Fibroblast of mammary gland (primary cell): ENCODE measurements around the gene C5orf63.
A peak's percentile ranks its signal among the peaks of the same experiment; 100 is the strongest.
"Not testable (repeated sequence)": the region's sequence is repeated elsewhere in the genome, so short reads cannot be mapped to it uniquely, and the experiment has no call there.

ENCODE experiments used
- DNase-seq: peaks from one replicate; pipeline ENCODE4 v3.0.0-alpha.2; 2010; ENCODE audit warnings: low read depth
- H3K4me3 ChIP-seq: 2 replicates; pipeline ENCODE4 v1.5.1; 2011; ENCODE audit warnings: low read depth, mild to moderate bottlenecking, low read length, moderate library complexity; ENCODE audit not compliant: control insufficient read depth
- CTCF ChIP-seq: conservative IDR thresholded peaks from 2 replicates; pipeline ENCODE4 v1.5.1; 2011; ENCODE audit warnings: low read depth, low read length, inconsistent platforms; ENCODE audit not compliant: control insufficient read depth, insufficient read depth

Gene C5orf63

GRCh38 chr5:127055880-127056653, 17.2 kb downstream of the C5orf63 start:
- DNase-seq = no peak
- TF ChIP-seq CTCF = no peak
- H3K4me3 ChIP-seq = no peak overlapping the region

DNA sequence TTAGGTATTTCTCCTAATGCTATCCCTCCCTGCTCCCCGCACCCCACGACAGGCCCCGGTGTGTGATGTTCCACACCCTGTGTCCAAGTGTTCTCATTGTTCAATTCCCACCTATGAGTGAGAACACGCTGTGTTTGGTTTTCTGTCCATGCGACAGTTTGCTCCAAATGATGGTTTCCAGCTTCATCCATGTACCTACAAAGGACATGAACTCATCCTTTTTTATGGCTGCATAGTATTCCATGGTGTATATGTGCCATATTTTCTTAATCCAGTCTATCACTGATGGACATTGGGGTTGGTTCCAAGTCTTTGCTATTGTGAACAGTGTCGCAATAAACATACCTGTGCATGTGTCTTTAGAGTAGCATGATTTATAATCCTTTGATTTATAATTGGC, 19.8 kb downstream of the C5orf63 start:
- not testable (repeated sequence) for DNase-seq, H3K4me3 ChIP-seq

DNA sequence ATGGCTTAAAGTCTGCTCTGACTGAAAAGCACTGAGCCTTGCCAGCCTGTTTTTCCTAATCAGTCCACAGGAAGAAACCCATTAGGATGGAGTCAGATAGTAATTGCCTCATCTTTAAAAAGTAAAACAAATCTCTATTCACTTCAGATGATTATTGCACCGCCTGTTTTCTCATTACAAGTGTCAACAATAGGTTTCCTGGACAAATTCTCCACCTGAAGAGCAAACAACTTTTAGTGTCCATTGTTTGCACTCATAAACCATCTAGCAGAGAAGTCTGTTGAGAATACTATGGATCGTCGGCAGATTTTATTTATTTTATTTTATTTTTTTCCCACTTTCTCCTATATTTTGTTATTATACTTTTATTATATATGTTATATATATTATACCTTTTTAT, 20.3 kb downstream of the C5orf63 start:
- no peak for DNase-seq
- no peak overlapping the region for H3K4me3 ChIP-seq
- TF ChIP-seq CTCF = no peak

DNA sequence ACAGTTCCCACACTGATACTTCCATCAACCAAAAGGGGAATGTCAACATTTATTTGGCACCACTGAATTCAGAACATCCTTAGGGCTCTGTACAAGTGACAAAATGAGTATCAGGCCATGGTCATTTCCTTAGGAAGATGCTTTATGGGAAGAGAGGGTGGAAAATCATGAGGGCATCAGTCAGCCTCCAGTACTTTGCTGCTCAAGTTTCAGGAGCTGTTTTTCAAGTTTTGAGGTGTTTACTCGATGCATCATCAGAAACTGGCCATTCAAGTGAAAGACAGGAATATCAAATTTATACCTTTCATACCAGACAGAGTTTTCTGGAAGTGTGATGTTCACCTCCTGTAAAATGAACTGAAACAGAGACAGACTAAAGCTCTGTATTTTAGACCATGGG, 21.7 kb downstream of the C5orf63 start:
- no peak overlapping the region for H3K4me3 ChIP-seq
- no peak for TF ChIP-seq CTCF
- DNase-seq = no peak

GRCh38 chr5:127046343-127047072, 26.8 kb downstream of the C5orf63 start:
- no peak overlapping the region for H3K4me3 ChIP-seq
- TF ChIP-seq CTCF = no peak
- no peak for DNase-seq

- TF ChIP-seq CTCF = peak; percentile 54
- DNase-seq = peak; percentile 61
These were observed 30.7 kb downstream of the C5orf63 start for GRCh38 chr5:127042593-127042992.

GRCh38 chr5:127041571-127041970, 31.7 kb downstream of the C5orf63 start:
- no peak overlapping the region for H3K4me3 ChIP-seq
- DNase-seq = peak; percentile 63
- TF ChIP-seq CTCF = no peak

More at GRCh38 chr5:127042593-127042992, 30.7 kb downstream of the C5orf63 start:
- no peak overlapping the region for H3K4me3 ChIP-seq
